A673 (cell line): ENCODE data around the gene SURF6.
"Not testable (repeated sequence)": the region's sequence is repeated elsewhere in the genome, so short reads cannot be mapped to it uniquely, and the experiment has no call there.

ENCODE experiments used
- CTCF ChIP-seq: fragments of 300-800, 200-600 bp; sonication (generic); conservative IDR thresholded peaks from 2 replicates; pipeline ENCODE4 v1.5.1; 2017; ENCODE audit warnings: low read depth, mild to moderate bottlenecking, antibody characterized with exemption, low read length, moderate library complexity, mixed read lengths
- EZH2 ChIP-seq: fragments of 200-600 bp; sonication (generic); IDR thresholded peaks from 2 replicates; pipeline ENCODE4 v1.6.1; 2017; ENCODE audit warnings: borderline replicate concordance, low read depth, mild to moderate bottlenecking, mixed read lengths, antibody characterized with exemption, low read length; ENCODE audit not compliant: poor library complexity, severe bottlenecking

GRCh38 chr9:133334888-133335287 lies 1.1 kb downstream of the SURF6 start:
- TF ChIP-seq CTCF, EZH2: not testable (repeated sequence)
